ENCODE results near the gene TBC1D5. TPM values are rescaled to one million over a fixed set of nuclear protein-coding genes. Genes with fewer than 3 reads are reported as not detected.

The TBC1D5 gene
- total RNA-seq, 1 experiment from 2014 or later = 181 TPM

DNA sequence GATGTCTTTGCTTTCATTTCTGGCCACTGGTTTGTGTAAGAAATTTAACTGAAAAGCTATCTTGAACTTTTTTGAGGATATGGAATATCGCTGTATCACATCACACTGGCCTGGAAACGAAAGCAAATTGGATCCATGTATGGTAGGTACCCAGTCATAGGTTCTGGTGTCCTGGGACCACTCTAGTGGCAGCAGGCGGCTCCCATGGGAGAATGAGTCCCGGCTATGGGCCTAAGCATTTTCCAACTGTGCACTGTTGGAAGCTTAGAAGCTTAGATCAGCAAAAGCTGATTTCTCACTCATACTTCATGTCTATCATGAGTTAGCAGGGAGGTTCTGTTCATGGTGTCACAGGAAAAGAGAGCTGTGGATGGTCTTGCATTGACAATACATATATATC, 534.5 kb downstream of the TBC1D5 start:
- Histone ChIP-seq H3K9ac (ENCODE audit: low read length) (no peak overlapping the region), H3K27me3 (ENCODE audit: low read length) (no peaks in the 10 kb centered on the region), H3K9me3 (ENCODE audit: low read length) (no peaks in the 10 kb centered on the region), H3K27ac (ENCODE audit: low read length) (no peak overlapping the region), H3K4me1 (ENCODE audit: low read length) (no peaks in the 10 kb centered on the region), H3K4me3 (ENCODE audit: low read length) (no peak overlapping the region), H3K36me3 (ENCODE audit: insufficient read depth, low read length) (peaks cover 6% of the 10 kb centered on the region), H4K20me1 (ENCODE audit: insufficient read depth, low read depth, low read length) (no peaks in the 10 kb centered on the region), H3K4me2 (ENCODE audit: low read depth, low read length, poor library complexity, severe bottlenecking) (no peak overlapping the region), H3K79me2 (ENCODE audit: low read length) (no peaks in the 10 kb centered on the region), H2AFZ (ENCODE audit: low read length) (no peak overlapping the region), H3K9me2 (replicated peaks; ENCODE audit: insufficient read depth, low read length) (no peaks in the 10 kb centered on the region)
- no peak for DNase-seq

GRCh38 chr3:17207019-17207418, 535.4 kb downstream of the TBC1D5 start:
- DNase-seq = no peak
- Histone ChIP-seq H3K4me3 (ENCODE audit: low read length) (no peak overlapping the region), H3K9ac (ENCODE audit: low read length) (no peak overlapping the region), H3K27me3 (ENCODE audit: low read length) (no peaks in the 10 kb centered on the region), H3K27ac (ENCODE audit: low read length) (no peak overlapping the region), H3K36me3 (ENCODE audit: insufficient read depth, low read length) (peaks cover 6% of the 10 kb centered on the region), H4K20me1 (ENCODE audit: insufficient read depth, low read depth, low read length) (no peaks in the 10 kb centered on the region), H2AFZ (ENCODE audit: low read length) (no peak overlapping the region), H3K4me1 (ENCODE audit: low read length) (no peaks in the 10 kb centered on the region), H3K4me2 (ENCODE audit: low read depth, low read length, poor library complexity, severe bottlenecking) (no peak overlapping the region), H3K9me3 (ENCODE audit: low read length) (0 out of 2 replicates have a peak, but pooled peaks cover 5% of the 10 kb centered on the region), H3K79me2 (ENCODE audit: low read length) (no peaks in the 10 kb centered on the region), H3K9me2 (replicated peaks; ENCODE audit: insufficient read depth, low read length) (no peaks in the 10 kb centered on the region)

DNA sequence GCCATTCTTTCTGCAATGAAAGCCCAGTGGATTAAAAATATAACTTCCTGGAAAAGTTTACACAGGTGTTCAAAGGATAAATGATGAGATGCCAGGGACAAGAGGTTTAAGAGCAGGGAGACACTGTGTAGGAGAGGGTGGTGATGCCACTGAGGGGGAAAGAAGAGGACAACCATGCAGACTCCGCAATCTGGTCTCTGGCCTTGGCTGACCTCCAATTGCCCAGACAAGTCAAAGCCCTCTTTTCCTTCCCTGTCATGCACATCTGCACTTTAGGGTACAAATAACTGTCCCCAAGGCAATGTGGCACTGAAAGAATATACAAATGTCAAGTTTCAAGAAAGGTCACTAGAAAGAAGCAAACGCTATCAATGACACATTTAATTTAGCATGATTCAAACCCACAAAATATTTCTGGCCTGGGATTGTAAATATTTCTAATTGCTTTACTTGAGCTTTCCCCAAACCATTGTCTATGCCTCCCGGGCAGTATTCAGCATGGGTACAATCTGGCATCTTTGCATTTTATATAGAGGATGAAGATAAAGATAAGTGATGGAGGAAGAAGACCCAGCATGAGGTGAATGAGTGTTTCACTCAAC, 538.3 kb downstream of the TBC1D5 start:
- no peak for DNase-seq
- no peaks in the 10 kb centered on the region for H3K79me2 ChIP-seq (ENCODE audit: low read length)
- H3K4me3 ChIP-seq (ENCODE audit: low read length) = no peak overlapping the region
- no peak overlapping the region for H2AFZ ChIP-seq (ENCODE audit: low read length)
- H3K4me1 ChIP-seq (ENCODE audit: low read length) = no peaks in the 10 kb centered on the region
- no peak overlapping the region for H3K4me2 ChIP-seq (ENCODE audit: low read depth, low read length, poor library complexity, severe bottlenecking)
- H4K20me1 ChIP-seq (ENCODE audit: insufficient read depth, low read depth, low read length) = no peaks in the 10 kb centered on the region
- H3K27me3 ChIP-seq (ENCODE audit: low read length) = no peaks in the 10 kb centered on the region
- H3K9ac ChIP-seq (ENCODE audit: low read length) = no peak overlapping the region
- H3K27ac ChIP-seq (ENCODE audit: low read length) = no peak overlapping the region
- H3K9me2 ChIP-seq (replicated peaks; ENCODE audit: insufficient read depth, low read length) = no peaks in the 10 kb centered on the region
- 0 out of 2 replicates have a peak, but pooled peaks cover 5% of the 10 kb centered on the region for H3K9me3 ChIP-seq (ENCODE audit: low read length)
- H3K36me3 ChIP-seq (ENCODE audit: insufficient read depth, low read length) = peaks cover 6% of the 10 kb centered on the region

DNA sequence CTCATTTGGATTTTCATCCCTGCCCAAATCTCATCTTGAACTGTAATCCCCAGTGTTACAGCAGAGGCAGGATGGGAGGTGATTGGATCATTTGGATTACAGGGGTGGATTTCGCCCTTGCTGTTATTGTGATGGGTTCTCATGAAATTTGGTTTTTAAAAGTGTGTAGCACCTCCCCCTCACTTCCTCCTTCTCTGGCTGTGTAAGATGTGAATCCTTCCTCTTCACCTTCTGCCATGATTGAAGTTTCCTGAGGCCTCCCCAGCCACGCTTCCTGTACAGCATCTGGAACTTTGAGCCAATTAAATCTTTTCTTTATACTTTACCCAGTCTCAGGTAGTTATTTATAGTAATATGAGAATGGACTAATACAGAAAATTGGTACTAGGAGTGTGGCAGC, 540.9 kb downstream of the TBC1D5 start:
- Histone ChIP-seq H3K36me3 (ENCODE audit: insufficient read depth, low read length) (peaks cover 6% of the 10 kb centered on the region), H2AFZ (ENCODE audit: low read length) (no peak overlapping the region), H3K4me3 (ENCODE audit: low read length) (no peak overlapping the region), H3K4me2 (ENCODE audit: low read depth, low read length, poor library complexity, severe bottlenecking) (no peak overlapping the region), H3K9ac (ENCODE audit: low read length) (no peak overlapping the region), H3K9me2 (replicated peaks; ENCODE audit: insufficient read depth, low read length) (no peaks in the 10 kb centered on the region), H3K27me3 (ENCODE audit: low read length) (no peaks in the 10 kb centered on the region), H3K9me3 (ENCODE audit: low read length) (0 out of 2 replicates have a peak, but pooled peaks cover 5% of the 10 kb centered on the region), H3K79me2 (ENCODE audit: low read length) (no peaks in the 10 kb centered on the region), H3K4me1 (ENCODE audit: low read length) (peaks cover 3% of the 10 kb centered on the region), H3K27ac (ENCODE audit: low read length) (no peak overlapping the region), H4K20me1 (ENCODE audit: insufficient read depth, low read depth, low read length) (no peaks in the 10 kb centered on the region)
- no peak for DNase-seq

DNA sequence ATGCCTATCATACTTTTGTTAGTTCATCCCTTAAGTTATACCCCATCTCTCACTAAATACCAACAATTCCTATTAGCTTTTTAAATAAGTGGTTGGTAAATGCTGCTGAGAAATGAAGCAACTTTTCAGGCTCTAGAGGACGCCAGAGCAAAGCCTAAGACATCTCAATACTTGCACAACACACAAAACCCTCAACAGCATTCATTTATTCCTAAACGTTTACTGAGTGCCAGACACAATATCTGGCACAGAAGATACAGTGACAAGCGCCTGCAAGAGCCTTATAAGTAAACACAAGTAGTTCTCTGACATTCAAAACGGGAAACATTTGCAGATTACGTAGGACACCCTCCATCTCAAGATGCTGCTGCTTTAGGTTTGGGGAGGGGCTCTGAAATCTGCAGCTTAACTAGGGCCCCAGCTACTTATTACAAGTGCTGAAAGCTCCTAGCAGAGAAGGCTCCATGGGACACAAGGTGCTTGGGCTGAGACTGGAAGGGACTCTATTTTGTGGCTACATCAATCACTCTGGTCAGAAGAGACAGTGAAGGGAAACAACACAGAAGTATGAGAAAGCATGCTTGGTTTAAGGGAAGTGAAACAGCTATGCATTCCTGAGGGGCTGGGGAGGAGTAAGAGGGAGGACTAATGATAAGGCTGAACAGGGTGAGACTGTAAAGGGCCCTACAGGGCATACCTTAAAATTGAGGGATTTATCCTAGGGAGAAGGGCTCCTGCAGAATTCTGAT, 546.4 kb downstream of the TBC1D5 start:
- DNase-seq = peak; percentile 84
- no peaks in the 10 kb centered on the region for H4K20me1 ChIP-seq (ENCODE audit: insufficient read depth, low read depth, low read length)
- H3K9me2 ChIP-seq (replicated peaks; ENCODE audit: insufficient read depth, low read length) = no peaks in the 10 kb centered on the region
- peak overlapping the region; percentile 41; the same call in 1 of the 2 replicates for H3K4me3 ChIP-seq (ENCODE audit: low read length)
- H3K36me3 ChIP-seq (ENCODE audit: insufficient read depth, low read length) = no peaks in the 10 kb centered on the region
- peaks cover 32% of the 10 kb centered on the region for H3K4me1 ChIP-seq (ENCODE audit: low read length)
- no peaks in the 10 kb centered on the region for H3K9me3 ChIP-seq (ENCODE audit: low read length)
- peak overlapping the region; percentile 43; the same call in 1 of the 2 replicates for H3K27ac ChIP-seq (ENCODE audit: low read length)
- peak overlapping the region; percentile 54 for H3K4me2 ChIP-seq (ENCODE audit: low read depth, low read length, poor library complexity, severe bottlenecking)
- peak overlapping the region; percentile 1; the same call in 1 of the 2 replicates for H3K9ac ChIP-seq (ENCODE audit: low read length)
- no peaks in the 10 kb centered on the region for H3K27me3 ChIP-seq (ENCODE audit: low read length)
- H2AFZ ChIP-seq (ENCODE audit: low read length) = peak overlapping the region; percentile 60; the same call in 1 of the 2 replicates
- 0 out of 2 replicates have a peak, but pooled peaks cover 3% of the 10 kb centered on the region for H3K79me2 ChIP-seq (ENCODE audit: low read length)

DNA sequence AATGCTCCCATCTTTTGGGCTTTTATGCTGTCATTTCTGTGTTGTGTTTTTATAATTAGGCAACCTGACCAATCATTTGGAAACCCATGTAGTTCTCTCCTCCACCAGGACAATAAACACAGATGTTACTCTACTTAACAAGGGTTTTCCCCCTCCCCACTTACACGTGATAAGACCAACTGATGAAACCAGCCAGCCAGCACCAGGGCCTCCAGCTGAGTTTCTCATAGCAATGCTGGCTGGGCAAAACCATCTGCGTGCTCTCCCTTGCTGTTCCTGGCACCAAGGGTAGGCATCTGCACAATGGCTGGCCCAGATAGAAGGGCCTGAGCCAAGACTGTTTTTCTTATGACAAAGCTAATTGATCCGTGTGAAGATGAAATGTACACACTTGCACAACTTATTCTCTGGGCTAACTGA, 547.2 kb downstream of the TBC1D5 start:
- H3K4me2 ChIP-seq (ENCODE audit: low read depth, low read length, poor library complexity, severe bottlenecking) = peak overlapping the region; percentile 54

DNA sequence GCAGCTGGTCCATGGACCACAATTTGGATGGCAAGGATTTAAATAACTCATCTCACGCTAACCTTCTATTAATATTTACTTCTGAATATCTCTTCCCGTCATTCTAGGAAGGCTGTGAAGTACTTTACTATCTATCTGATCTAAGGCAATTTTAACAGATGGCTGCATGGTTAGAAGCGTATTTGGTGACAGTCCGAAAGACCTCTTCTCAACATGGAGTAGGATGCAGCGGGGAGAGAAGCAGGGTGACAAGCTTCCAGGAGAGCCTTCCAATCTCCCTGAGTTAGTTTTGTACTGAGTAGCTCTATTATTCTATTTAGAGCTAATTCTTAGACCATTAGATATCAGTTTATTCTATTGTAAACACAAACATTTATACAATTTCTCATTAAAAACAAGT, 548.3 kb downstream of the TBC1D5 start:
- H3K27me3 ChIP-seq (ENCODE audit: low read length) = no peaks in the 10 kb centered on the region
- no peaks in the 10 kb centered on the region for H4K20me1 ChIP-seq (ENCODE audit: insufficient read depth, low read depth, low read length)
- H3K4me3 ChIP-seq (ENCODE audit: low read length) = no peak overlapping the region
- H3K4me1 ChIP-seq (ENCODE audit: low read length) = peaks cover 32% of the 10 kb centered on the region
- H3K27ac ChIP-seq (ENCODE audit: low read length) = no peak overlapping the region
- DNase-seq = no peak
- H3K36me3 ChIP-seq (ENCODE audit: insufficient read depth, low read length) = no peaks in the 10 kb centered on the region
- H3K9me2 ChIP-seq (replicated peaks; ENCODE audit: insufficient read depth, low read length) = no peaks in the 10 kb centered on the region
- H3K4me2 ChIP-seq (ENCODE audit: low read depth, low read length, poor library complexity, severe bottlenecking) = no peak overlapping the region
- no peak overlapping the region for H2AFZ ChIP-seq (ENCODE audit: low read length)
- no peaks in the 10 kb centered on the region for H3K9me3 ChIP-seq (ENCODE audit: low read length)
- H3K79me2 ChIP-seq (ENCODE audit: low read length) = 0 out of 2 replicates have a peak, but pooled peaks cover 3% of the 10 kb centered on the region
- no peak overlapping the region for H3K9ac ChIP-seq (ENCODE audit: low read length)

More for the DNA sequence above, 547.2 kb downstream of the TBC1D5 start:
- Histone ChIP-seq H3K79me2 (ENCODE audit: low read length) (0 out of 2 replicates have a peak, but pooled peaks cover 3% of the 10 kb centered on the region), H3K9me2 (replicated peaks; ENCODE audit: insufficient read depth, low read length) (no peaks in the 10 kb centered on the region), H3K36me3 (ENCODE audit: insufficient read depth, low read length) (no peaks in the 10 kb centered on the region), H2AFZ (ENCODE audit: low read length) (no peak overlapping the region), H3K9me3 (ENCODE audit: low read length) (no peaks in the 10 kb centered on the region), H3K4me1 (ENCODE audit: low read length) (peaks cover 32% of the 10 kb centered on the region), H4K20me1 (ENCODE audit: insufficient read depth, low read depth, low read length) (no peaks in the 10 kb centered on the region), H3K27ac (ENCODE audit: low read length) (peak overlapping the region; percentile 43; the same call in 1 of the 2 replicates), H3K4me3 (ENCODE audit: low read length) (no peak overlapping the region), H3K27me3 (ENCODE audit: low read length) (no peaks in the 10 kb centered on the region), H3K9ac (ENCODE audit: low read length) (no peak overlapping the region; the same call in 1 of the 2 replicates)
- no peak for DNase-seq

DNA sequence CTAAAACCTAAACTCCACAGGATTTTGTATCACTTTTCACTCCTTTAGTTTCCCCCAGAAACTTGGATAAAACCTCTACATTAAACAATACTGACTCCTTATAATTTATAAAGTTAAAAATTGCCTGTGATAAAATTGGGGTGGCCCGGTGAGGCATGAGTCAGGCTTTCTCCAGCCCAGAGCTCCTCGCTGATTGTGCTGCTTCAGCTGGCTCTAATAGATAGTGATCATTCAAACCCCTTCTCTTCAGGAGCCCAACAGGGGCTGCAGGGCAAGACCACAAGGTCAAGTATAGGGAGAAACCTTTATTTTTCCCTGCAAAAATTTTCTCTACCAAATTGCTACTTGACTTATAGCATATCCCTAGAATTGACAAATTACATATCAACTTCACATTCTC, 549.4 kb downstream of the TBC1D5 start:
- Histone ChIP-seq H3K9me2 (replicated peaks; ENCODE audit: insufficient read depth, low read length) (0 out of 2 replicates have a peak, but pooled peaks cover 3% of the 10 kb centered on the region), H3K79me2 (ENCODE audit: low read length) (0 out of 2 replicates have a peak, but pooled peaks cover 3% of the 10 kb centered on the region), H2AFZ (ENCODE audit: low read length) (no peak overlapping the region), H4K20me1 (ENCODE audit: insufficient read depth, low read depth, low read length) (no peaks in the 10 kb centered on the region), H3K4me1 (ENCODE audit: low read length) (peaks cover 32% of the 10 kb centered on the region), H3K4me2 (ENCODE audit: low read depth, low read length, poor library complexity, severe bottlenecking) (no peak overlapping the region), H3K36me3 (ENCODE audit: insufficient read depth, low read length) (no peaks in the 10 kb centered on the region), H3K4me3 (ENCODE audit: low read length) (no peak overlapping the region), H3K9me3 (ENCODE audit: low read length) (no peaks in the 10 kb centered on the region), H3K27ac (ENCODE audit: low read length) (no peak overlapping the region), H3K27me3 (ENCODE audit: low read length) (no peaks in the 10 kb centered on the region), H3K9ac (ENCODE audit: low read length) (no peak overlapping the region)
- no peak for DNase-seq
